NK-92 (cell line): Measurements from ENCODE around the gene RPS27.
"Not testable (repeated sequence)": the region's sequence is repeated elsewhere in the genome, so short reads cannot be mapped to it uniquely, and the experiment has no call there.

Source experiments
- DNase-seq: peaks from one replicate; lab custom pipeline; 2025; ENCODE audit not compliant: unreplicated experiment; lab: John Stamatoyannopoulos, UW

The RPS27 gene

DNA sequence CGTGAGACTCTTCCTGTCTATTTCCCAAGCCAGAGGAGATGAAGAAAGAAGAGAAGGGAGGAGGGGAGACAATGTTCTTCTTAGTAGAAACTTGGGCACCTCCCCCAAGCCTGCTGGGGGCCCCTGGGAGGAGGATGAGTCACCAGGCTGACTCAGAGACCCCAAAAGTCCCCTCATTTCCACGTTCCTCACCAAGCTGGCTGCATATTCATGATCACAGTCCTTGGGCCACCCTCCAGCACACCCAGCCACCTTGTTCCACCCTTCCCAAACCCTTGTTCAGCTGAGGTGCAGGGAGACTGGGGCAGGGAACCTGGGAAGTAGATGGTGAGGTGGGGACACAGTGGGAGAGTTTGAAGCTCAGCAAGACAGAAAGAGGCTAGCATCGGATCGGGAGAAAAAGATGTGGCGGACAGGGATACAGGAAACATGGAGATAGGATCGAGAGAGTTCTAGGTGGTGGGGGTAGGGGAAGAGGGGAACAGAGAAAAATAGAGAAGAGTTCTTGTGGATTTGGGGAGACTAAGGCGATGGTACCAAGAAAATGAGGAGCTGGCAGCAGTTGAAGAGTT lies 5.1 kb upstream of the RPS27 start:
- DNase-seq: no peak

DNA sequence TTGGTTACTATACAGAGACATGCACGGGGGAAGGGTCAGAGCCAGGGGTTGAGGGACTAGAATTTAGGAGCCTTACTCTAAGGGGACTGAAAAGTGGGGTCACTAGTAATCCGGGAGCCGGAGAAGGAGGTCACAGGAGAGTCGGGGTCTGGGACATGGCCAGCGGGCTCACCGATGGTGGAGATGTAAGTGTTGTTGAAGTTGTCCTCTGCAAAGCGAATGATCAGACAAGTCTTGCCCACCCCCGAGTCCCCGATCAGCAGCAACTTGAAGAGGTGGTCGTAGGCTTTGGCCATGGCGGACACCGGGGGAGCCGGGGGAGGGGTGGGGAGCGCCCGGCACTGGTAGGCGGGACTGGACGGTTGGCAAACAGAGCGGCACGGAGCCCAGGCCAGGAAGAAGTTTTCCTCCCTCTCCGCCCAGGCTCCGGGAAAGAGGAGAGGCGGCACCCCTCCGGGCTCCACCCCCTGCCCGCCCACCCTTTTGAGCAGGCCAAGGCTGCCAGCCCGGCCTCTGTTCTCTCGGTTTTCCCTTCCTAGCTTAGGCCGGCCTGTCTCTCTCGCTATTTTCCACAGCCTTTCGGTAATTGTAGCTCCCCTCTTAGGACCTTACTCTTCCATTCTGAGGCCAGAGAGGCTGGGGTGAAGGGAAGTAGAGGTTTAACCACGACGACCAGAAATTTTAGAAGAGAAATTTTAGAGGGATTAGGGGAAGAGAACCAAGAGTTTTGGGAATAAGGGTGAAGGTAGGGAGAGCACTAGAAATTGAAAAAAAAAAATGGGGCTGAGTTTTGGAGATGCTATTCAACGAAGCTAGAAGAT lies 4.4 kb upstream of the RPS27 start, which contains the start of gene RAB13:
TSS of gene RAB13 (minus strand) at position 399 of the 821 bp plus-strand sequence. CDS start at position 296, 103 bp downstream.
- DNase-seq: no peak

DNA sequence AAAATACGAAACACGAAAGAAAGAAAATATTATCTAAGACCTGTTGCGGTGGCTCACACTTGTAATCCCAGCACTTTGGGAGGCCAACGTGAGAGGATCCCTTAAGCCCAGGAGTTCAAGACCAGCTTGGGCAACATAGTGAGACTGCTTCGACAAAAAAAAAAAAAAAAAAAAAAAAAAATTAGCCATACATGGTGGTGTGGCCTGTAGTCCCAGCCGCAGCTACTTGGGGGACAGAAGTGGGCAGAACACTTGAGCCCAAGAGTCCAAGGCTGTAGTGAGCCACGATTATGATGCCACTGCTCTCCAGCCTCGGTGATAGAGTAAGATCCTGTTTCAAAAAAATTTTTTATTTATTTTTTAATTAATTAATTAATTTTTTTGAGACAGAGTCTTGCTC lies 2.9 kb upstream of the RPS27 start:
- DNase-seq: no peak

DNA sequence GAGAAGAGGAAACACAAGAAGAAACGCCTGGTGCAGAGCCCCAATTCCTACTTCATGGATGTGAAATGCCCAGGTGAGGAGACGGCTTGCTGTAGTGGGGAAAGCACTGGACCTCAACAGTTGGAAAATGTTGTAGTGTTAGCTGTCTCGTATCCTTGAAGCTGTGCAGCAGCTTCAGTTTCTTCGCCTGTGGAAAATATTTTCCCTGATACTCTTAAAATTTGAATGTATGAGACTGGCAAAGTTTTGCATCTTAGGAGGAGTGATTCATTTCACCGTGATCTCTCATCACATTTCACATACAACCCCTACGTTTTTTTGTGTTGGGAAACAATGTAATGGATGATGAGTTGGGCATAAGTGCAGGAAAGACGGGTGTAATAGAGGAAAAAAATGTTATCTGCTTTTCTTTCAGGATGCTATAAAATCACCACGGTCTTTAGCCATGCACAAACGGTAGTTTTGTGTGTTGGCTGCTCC lies 629 bp downstream of the RPS27 start:
- no peak for DNase-seq

DNA sequence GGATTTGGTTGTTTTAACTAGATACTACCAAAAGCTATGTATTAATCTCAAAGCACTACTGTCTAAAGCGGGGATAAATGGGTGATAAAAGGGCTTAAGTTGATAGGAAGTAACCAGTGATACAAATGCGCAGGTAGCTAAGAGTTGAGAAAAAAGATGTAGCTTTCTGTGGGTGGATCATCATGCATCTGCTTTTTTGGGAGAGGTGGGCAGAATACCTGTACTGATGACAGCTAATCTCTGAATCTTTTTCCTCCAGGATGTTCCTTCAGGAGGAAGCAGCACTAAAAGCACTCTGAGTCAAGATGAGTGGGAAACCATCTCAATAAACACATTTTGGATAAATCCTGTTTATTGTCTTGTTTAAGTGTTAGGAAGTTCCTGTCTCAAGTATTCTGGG lies 1.2 kb downstream of the RPS27 start:
- no peak for DNase-seq

DNA sequence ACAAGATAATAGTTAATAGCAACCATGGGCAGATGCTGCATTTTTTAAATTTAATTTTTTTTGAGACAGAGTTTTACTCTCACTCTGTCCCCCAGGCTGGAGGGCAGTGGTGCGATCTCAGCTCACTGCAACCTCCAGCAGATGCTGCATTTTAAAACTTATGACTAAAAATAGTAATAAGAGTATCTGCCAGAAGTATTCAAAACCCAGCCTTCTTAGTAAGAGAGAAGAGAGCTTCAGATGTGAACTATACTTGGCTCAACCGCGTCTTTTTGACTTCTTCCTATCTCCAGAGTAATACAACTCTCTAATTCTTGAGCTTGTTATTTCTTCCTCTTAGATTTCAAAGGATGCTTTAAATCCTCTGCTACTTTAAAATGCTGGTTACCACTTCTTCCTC lies 4.6 kb downstream of the RPS27 start:
- DNase-seq: no peak

DNA sequence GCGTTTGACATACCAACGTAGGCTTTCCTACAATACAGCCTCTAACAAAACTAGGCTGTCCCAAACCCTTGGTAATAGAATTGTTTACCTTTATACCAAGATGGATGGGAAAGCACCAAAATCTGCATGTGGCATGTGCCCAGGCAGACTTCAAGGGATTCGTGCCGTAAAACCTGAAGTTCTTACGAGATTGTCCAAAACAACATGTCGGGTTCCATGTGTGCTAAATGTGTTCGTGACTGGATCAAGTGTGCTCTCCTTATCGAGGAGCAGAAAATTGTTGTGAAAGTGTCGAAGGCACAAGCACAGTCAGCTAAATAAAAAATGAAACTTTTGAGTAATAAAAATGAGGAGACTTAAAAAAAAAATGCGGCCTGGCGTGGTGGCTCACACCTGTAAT lies 5.1 kb downstream of the RPS27 start:
- DNase-seq: no peak

DNA sequence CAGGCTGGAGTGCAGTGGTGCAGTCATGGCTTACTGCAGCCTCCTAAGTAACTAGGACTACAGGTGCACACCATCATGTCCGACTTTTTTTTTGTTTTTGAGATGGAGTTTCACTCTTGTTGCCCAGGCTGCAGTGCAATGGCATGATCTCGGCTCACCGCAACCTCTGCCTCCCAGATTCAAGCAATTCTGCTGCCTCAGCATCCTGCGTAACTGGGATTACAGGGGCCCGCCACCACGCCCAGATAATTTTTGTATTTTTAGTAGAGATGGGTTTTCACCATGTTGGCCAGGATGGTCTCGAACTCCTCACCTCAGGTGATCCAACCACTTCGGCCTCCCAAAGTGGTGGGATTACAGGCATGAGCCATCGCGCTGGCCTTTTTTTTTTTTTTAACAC lies 6.3 kb downstream of the RPS27 start:
- DNase-seq: not testable (repeated sequence)

DNA sequence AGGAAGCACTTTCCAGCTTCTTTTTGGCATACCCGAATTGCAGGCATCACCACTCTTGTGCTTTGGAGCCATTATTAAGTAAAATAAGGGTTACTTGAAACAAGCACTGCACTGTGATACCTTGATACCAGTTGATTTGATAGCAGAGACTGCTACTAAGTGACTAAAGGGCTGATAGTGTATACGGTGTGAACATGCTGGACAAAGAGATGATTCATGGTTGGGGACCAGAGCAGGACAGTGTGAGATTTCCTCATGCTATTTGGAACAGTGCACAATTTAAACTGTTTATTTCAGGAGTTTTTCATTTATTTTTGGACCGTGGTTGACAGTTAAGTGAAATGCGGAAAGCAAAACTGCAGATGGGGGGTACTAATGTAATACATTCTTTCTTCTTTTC lies 9.9 kb downstream of the RPS27 start:
- DNase-seq: no peak

DNA sequence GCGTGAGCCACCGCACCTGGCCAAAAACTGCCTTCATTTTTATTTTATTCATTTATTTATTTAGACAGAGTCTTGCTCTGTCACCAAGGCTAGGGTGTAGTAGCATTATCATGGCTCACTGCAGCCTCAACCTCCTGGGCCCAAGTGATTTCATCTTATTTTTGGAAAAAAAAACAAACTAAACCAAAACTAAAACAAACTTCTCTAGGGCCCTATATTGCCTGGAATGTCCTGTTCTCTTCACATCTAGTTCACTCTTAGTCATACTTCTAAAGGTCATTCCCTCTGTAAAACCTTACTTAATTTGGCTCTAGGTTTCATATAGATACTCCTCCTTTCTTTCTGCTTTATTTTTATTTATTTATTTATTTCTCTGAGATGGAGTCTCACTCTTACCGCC lies 15.6 kb downstream of the RPS27 start:
- no peak for DNase-seq

DNA sequence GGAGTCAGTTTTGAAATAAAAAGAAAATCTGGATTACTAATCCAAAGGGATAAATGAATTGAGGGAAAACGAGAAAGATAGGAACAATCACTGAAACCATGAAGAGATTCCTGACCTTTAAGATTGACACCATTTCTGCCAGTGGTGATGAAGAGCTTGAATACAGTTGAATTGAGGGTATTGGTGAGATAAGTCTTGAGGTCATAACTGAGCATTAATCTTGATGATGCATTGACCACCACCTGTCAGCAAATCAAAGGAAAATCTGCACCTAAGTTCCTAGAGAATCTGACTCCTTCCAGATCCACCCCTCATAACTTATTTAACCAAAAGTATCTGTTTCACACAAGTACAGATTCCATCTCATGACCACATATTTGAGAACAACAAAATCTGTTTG lies 21.6 kb downstream of the RPS27 start:
- no peak for DNase-seq

DNA sequence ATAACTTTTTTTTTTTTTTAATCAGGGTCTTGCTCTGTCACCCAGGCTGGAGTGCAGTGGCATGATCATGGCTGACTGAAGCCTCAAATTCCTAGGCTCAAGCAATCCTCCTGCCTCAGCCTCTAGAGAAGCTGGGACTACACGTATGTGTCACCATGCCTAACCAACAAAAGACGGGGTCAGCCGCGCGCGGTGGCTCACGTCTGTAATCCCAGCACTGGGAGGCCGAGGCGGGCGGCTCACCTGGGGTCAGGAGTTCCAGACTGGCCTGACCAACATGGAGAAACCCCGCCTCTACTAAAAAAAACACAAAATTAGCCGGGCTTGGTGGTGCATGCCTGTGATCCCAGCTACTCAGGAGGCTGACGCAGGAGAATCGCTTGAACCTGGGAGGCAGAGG lies 22.0 kb downstream of the RPS27 start:
- not testable (repeated sequence) for DNase-seq

DNA sequence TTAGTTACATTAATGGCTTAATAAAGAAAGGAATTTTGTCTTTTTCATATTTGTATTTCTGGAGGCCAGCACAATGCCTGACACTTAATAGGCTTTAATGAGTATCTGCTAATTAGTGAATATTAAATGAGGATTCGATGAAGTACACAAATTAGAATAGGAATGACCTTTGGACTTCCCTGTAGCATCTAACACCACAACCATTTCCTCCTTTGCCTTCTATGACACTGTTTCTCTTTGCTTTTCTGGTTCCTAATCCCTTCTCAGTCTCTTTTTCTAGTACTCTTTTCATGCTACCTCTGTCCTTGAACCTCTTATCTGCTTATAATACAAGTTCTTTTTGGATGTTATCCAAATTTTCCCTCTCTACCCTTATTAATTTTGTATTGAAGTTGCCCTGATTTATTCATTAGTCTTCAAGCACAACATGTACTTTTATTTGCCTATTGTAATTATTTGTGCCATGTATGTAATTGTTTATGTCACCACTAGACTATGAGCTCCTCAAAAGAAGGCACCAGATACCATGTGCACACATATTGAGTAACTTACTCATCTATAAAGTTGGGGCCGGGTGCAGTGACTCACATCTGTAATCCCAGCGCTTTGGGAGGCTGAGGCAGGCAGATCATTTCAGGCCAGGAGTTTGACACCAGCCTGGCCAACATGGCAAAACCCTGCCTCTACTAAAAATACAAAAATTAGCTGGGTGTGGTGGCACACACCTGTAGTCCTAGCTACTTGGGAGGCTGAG lies 23.8 kb downstream of the RPS27 start:
- DNase-seq: no peak

DNA sequence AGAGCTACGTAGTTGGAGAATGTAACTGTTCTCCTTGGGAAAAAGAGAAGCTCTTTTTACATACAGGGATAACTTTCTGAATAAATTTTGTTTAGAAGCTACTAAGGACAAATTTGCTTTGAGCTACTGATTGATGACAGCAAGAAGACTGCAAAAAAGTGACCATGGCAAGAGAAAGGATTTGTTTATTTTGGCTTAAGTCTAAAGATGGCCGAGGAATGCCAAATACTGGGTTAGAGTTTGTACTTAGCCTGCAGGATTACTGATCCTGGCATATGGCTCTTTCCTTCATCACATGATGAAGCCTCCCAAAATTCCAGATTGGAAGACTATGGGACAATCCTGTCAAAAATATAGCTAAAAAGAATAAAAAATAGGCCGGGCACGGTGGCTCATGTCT lies 28.7 kb downstream of the RPS27 start:
- DNase-seq: no peak

DNA sequence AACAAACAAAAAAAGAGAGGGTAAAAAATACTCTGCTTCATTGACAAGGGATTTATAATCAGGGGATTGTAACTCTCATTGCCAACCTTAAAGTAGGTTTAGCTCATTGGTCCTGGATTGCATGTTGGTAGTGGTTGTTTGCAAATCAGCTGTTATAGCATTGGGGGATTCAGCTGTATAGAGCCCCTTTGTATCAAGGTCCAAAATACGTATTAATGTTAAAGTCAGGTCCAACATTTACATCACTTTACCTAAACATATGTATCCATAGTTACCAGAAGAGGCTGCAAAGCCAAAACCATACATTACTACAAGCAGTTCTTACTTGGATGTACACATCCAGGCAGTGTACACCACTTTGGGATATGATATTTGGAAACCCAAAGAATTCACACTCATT lies 29.4 kb downstream of the RPS27 start:
- DNase-seq: no peak

DNA sequence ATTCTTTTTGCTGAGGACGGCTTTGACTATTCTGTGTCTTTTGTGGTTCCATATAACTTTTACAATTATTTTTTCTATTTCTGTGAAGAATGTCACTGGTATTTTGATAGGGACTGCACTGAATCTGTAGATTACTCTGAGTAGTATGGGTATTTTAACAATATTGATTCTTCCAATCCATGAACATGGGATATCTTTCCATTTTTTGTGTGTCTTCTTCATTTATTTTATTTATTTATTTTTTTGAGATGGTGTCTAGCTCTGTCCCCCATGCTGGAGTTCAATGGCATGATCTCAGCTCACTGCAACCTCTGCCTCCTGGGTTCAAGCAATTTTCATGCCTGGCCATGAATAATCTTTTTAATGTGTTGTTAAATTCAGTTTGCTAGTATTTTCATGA lies 43.1 kb downstream of the RPS27 start:
- not testable (repeated sequence) for DNase-seq
